Measurements from ENCODE around the gene TXNRD1.

- TF ChIP-seq CTCF (IDR thresholded peaks at IDR 0.05; ENCODE audit: low read depth, low read length, poor library complexity, severe bottlenecking): no peak
- TF ChIP-seq EZH2phosphoT487 (IDR thresholded peaks at IDR 0.05; ENCODE audit: borderline replicate concordance, low read length): no peak
Measured at GRCh38 chr12:104181313-104181712, 34.3 kb upstream of the TXNRD1 start.

All from DOHH2 (cell line).